GM12878 (cell line): Measurements from ENCODE around the gene SOCS1. TPM values are rescaled to one million over a fixed set of nuclear protein-coding genes. Genes with fewer than 3 reads are reported as not detected.
A peak's percentile ranks its signal among the peaks of the same experiment; 100 is the strongest.

ENCODE experiments used
- BRCA1 ChIP-seq: IDR thresholded peaks from 2 replicates; pipeline ENCODE4 v1.6.1; 2011; ENCODE audit warnings: low read depth, low read length, improper control_type of control experiment
- CHD2 ChIP-seq: IDR thresholded peaks from 2 replicates; pipeline ENCODE4 v1.6.1; 2011; ENCODE audit warnings: low read depth, low read length, improper control_type of control experiment, borderline replicate concordance
- DPF2 ChIP-seq: fragments of 450-650 bp; IDR thresholded peaks from 2 replicates; pipeline ENCODE4 v1.6.1; 2017; ENCODE audit warnings: mild to moderate bottlenecking
- EP300 ChIP-seq, 2 experiments: fragments of 150-350 bp in 1 of 2; IDR thresholded peaks; 2 replicates each; pipeline ENCODE4 v1.6.1; 2011 to 2012; ENCODE audit warnings: low read depth in 2 of 2, low read length in 2 of 2, borderline replicate concordance in 1 of 2, improper control_type of control experiment in 1 of 2, inconsistent platforms in 1 of 2; ENCODE audit not compliant: control insufficient read depth in 1 of 2
- GATAD2B ChIP-seq: fragments of 450-650 bp; conservative IDR thresholded peaks from 2 replicates; pipeline ENCODE4 v1.6.1; 2017; ENCODE audit warnings: low read depth, mild to moderate bottlenecking, moderate library complexity
- HDAC6 ChIP-seq: fragments of 200-600 bp; sonication (generic); IDR thresholded peaks from one replicate; pipeline ENCODE4 v1.8.0; 2017; ENCODE audit warnings: antibody characterized with exemption; ENCODE audit not compliant: unreplicated experiment
- IRF4 ChIP-seq: IDR thresholded peaks from 2 replicates; pipeline ENCODE4 v1.6.1; 2011; ENCODE audit warnings: low read depth, low read length
- JUNB ChIP-seq: IDR thresholded peaks from 2 replicates; pipeline ENCODE4 v1.6.1; 2016; ENCODE audit warnings: antibody characterized with exemption, mild to moderate bottlenecking
- LARP7 ChIP-seq: fragments of 450-650 bp; IDR thresholded peaks from 2 replicates; pipeline ENCODE4 v1.6.1; 2017; ENCODE audit warnings: mild to moderate bottlenecking
- MEF2A ChIP-seq: IDR thresholded peaks from 2 replicates; pipeline ENCODE4 v1.6.1; 2011; ENCODE audit warnings: low read depth, mild to moderate bottlenecking, low read length, moderate library complexity; ENCODE audit not compliant: insufficient read depth
- MTA2 ChIP-seq: fragments of 450-650 bp; IDR thresholded peaks from 2 replicates; pipeline ENCODE4 v1.6.1; 2016; ENCODE audit warnings: low read depth, mild to moderate bottlenecking, moderate library complexity
- NFYB ChIP-seq: IDR thresholded peaks from 2 replicates; pipeline ENCODE4 v1.6.1; 2011; ENCODE audit warnings: low read depth, mild to moderate bottlenecking, low read length, improper control_type of control experiment, moderate library complexity; ENCODE audit not compliant: insufficient read depth
- NRF1 ChIP-seq: conservative IDR thresholded peaks from 2 replicates; pipeline ENCODE4 v1.6.1; 2011; ENCODE audit warnings: mild to moderate bottlenecking, low read depth, low read length, improper control_type of control experiment
- PML ChIP-seq: IDR thresholded peaks from 2 replicates; pipeline ENCODE4 v1.6.1; 2012; ENCODE audit warnings: low read length, inconsistent platforms
- POLR2AphosphoS5 ChIP-seq: IDR thresholded peaks from 2 replicates; pipeline ENCODE4 v1.6.1; 2011; ENCODE audit warnings: mild to moderate bottlenecking, low read length, inconsistent platforms
- RCOR1 ChIP-seq: conservative IDR thresholded peaks from 2 replicates; pipeline ENCODE4 v1.6.1; 2012; ENCODE audit warnings: low read depth, low read length, improper control_type of control experiment
- STAT1 ChIP-seq: fragments of 450-650 bp; conservative IDR thresholded peaks from 2 replicates; pipeline ENCODE4 v1.6.1; 2014; ENCODE audit warnings: antibody characterized with exemption, mild to moderate bottlenecking
- SUZ12 ChIP-seq: fragments of 200-600 bp; sonication (generic); IDR thresholded peaks from one replicate; pipeline ENCODE4 v1.6.1; 2018; ENCODE audit warnings: antibody characterized with exemption, mild to moderate bottlenecking; ENCODE audit not compliant: unreplicated experiment
- ZNF207 ChIP-seq: fragments of 450-650 bp; IDR thresholded peaks from 2 replicates; pipeline ENCODE4 v1.6.1; 2014; ENCODE audit warnings: antibody characterized with exemption, mild to moderate bottlenecking, borderline replicate concordance
- ZNF217 ChIP-seq: fragments of 450-650 bp; IDR thresholded peaks from 2 replicates; pipeline ENCODE4 v1.6.1; 2017; ENCODE audit warnings: antibody characterized with exemption, mild to moderate bottlenecking
- polyA plus RNA-seq, 11 experiments: library from polyadenylated mRNA; depleted of rRNA in 4 of 11; unstranded in 6 of 11; stranded (reverse) in 5 of 11; fragments of >200 nt; fragmentation: Nextera tagmentation in 4 of 11; fragmentation: Illumina TruSeq in 1 of 11; extraction: Ambion mirVana in 4 of 11; extraction: Trizol in 1 of 11; gene quantifications; 1 replicate in 1 of 11; 2 replicates in 10 of 11; pipeline versions ENCODE4 v1.2.1 to v1.2.3, GENCODE V29; 2011 to 2016; ENCODE audit warnings: inconsistent platforms in 2 of 11, missing spikeins in 2 of 11, low read depth in 1 of 11
- total RNA-seq, 4 experiments: library from RNA; depleted of rRNA in 3 of 4; stranded (reverse); fragments of >200 nt in 3 of 4; fragmentation: Illumina TruSeq in 1 of 4; extraction: Trizol in 1 of 4; gene quantifications; 2 replicates each; pipeline versions ENCODE4 v1.2.1 to v1.2.3, GENCODE V29; 2013 to 2021
- TF ChIP-seq, protein P1 (sequence below): IDR thresholded peaks from 2 replicates; pipeline ENCODE4 v1.6.1; 2011; ENCODE audit warnings: borderline replicate concordance, low read depth, mild to moderate bottlenecking, moderate library complexity, mixed read lengths, low read length; ENCODE audit not compliant: insufficient read depth; ENCODE audit errors: extremely low read length
- TF ChIP-seq, protein P2 (sequence below): fragments of 450-650 bp; IDR thresholded peaks from 2 replicates; pipeline ENCODE4 v1.6.1; 2018; ENCODE audit warnings: borderline replicate concordance, mild to moderate bottlenecking; ENCODE audit not compliant: partially characterized antibody
- TF ChIP-seq, protein P3 (sequence below): IDR thresholded peaks from 2 replicates; pipeline ENCODE4 v1.6.1; 2011; ENCODE audit warnings: low read depth, mild to moderate bottlenecking, low read length, moderate library complexity, borderline replicate concordance; ENCODE audit errors: extremely low read depth
- TF ChIP-seq, protein P4 (sequence below): fragments of 450-650 bp; IDR thresholded peaks from 2 replicates; pipeline ENCODE4 v1.6.1; 2017; ENCODE audit warnings: mild to moderate bottlenecking, moderate library complexity

Gene SOCS1
- total and polyA plus RNA-seq, 10 of the 15 experiments (the other 5 are each of a cell fraction or from before 2014, with no cell fraction given): 0.42 to 39.8 (median 11.2) TPM

DNA sequence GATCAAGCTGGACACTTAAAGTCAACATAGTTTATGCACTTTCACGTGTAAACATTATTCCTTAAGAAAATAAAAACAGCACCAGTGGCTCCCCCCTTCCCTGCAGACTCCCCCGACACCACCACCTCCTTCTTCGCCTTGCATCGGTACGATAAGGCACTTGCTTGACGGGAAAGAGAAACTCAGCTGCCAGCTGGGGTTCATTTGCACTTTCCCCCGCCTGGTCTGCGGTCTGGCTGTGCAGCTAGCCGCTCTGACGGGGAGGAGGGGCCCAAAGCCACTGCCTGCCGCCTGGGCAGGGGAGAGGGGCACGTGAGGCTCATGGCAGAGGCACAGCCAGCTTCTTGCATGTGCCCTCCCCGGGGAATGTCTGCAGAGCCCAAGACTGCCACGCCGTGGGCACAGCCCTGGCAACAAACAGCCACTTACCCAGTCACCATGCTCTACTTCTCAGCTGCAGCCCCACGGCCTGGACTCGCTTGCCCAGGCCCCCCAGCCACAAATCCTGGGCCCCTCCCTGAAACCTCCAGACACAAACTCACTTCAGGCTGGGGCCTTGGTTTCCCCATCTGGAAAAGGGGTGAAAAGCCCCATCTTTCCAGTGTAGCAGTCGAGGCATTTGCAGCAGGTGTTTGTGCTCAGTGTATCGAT is 41.6 kb upstream of the SOCS1 start (continued):
- TF ChIP-seq, protein P1, sequence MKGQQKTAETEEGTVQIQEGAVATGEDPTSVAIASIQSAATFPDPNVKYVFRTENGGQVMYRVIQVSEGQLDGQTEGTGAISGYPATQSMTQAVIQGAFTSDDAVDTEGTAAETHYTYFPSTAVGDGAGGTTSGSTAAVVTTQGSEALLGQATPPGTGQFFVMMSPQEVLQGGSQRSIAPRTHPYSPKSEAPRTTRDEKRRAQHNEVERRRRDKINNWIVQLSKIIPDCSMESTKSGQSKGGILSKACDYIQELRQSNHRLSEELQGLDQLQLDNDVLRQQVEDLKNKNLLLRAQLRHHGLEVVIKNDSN: peak; percentile 79
- TF ChIP-seq POLR2AphosphoS5 (no peak; the same call in 1 of the 2 replicates), PML (no peak; the same call in 1 of the 2 replicates), BRCA1 (no peak), ZNF217 (peak; percentile 88), IRF4 (no peak), JUNB (peak; percentile 5; the same call in 1 of the 2 replicates), NRF1 (no peak), SUZ12 (no peak), MTA2 (peak; percentile 88), GATAD2B (peak; percentile 100), RCOR1 (no peak), EP300 (IDR thresholded peaks at IDR 0.05; ENCODE audit: borderline replicate concordance in 1 of 2, control insufficient read depth in 1 of 2, low read depth in 2 of 2, low read length in 2 of 2) (peak; percentile 86 to 94), HDAC6 (no peak), DPF2 (peak; percentile 95), NFYB (no peak), STAT1 (no peak), CHD2 (peak; percentile 89), ZNF207 (peak; percentile 74), MEF2A (peak; percentile 42; the same call in 1 of the 2 replicates), LARP7 (peak; percentile 73)
- TF ChIP-seq, protein P2, sequence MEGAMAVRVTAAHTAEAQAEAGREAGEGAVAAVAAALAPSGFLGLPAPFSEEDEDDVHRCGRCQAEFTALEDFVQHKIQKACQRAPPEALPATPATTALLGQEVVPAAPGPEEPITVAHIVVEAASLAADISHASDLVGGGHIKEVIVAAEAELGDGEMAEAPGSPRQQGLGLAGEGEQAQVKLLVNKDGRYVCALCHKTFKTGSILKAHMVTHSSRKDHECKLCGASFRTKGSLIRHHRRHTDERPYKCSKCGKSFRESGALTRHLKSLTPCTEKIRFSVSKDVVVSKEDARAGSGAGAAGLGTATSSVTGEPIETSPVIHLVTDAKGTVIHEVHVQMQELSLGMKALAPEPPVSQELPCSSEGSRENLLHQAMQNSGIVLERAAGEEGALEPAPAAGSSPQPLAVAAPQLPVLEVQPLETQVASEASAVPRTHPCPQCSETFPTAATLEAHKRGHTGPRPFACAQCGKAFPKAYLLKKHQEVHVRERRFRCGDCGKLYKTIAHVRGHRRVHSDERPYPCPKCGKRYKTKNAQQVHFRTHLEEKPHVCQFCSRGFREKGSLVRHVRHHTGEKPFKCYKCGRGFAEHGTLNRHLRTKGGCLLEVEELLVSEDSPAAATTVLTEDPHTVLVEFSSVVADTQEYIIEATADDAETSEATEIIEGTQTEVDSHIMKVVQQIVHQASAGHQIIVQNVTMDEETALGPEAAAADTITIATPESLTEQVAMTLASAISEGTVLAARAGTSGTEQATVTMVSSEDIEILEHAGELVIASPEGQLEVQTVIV: no peak
- TF ChIP-seq, protein P3, sequence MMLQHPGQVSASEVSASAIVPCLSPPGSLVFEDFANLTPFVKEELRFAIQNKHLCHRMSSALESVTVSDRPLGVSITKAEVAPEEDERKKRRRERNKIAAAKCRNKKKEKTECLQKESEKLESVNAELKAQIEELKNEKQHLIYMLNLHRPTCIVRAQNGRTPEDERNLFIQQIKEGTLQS: no peak
- TF ChIP-seq, protein P4, sequence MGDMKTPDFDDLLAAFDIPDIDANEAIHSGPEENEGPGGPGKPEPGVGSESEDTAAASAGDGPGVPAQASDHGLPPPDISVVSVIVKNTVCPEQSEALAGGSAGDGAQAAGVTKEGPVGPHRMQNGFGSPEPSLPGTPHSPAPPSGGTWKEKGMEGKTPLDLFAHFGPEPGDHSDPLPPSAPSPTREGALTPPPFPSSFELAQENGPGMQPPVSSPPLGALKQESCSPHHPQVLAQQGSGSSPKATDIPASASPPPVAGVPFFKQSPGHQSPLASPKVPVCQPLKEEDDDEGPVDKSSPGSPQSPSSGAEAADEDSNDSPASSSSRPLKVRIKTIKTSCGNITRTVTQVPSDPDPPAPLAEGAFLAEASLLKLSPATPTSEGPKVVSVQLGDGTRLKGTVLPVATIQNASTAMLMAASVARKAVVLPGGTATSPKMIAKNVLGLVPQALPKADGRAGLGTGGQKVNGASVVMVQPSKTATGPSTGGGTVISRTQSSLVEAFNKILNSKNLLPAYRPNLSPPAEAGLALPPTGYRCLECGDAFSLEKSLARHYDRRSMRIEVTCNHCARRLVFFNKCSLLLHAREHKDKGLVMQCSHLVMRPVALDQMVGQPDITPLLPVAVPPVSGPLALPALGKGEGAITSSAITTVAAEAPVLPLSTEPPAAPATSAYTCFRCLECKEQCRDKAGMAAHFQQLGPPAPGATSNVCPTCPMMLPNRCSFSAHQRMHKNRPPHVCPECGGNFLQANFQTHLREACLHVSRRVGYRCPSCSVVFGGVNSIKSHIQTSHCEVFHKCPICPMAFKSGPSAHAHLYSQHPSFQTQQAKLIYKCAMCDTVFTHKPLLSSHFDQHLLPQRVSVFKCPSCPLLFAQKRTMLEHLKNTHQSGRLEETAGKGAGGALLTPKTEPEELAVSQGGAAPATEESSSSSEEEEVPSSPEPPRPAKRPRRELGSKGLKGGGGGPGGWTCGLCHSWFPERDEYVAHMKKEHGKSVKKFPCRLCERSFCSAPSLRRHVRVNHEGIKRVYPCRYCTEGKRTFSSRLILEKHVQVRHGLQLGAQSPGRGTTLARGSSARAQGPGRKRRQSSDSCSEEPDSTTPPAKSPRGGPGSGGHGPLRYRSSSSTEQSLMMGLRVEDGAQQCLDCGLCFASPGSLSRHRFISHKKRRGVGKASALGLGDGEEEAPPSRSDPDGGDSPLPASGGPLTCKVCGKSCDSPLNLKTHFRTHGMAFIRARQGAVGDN: peak; percentile 96
